Raji (cell line): Measurements from ENCODE around the gene ANO10.

ENCODE experiments used
- POLR2A ChIP-seq: IDR thresholded peaks from 2 replicates; pipeline ENCODE4 v1.6.1; 2011; ENCODE audit warnings: low read depth, low read length, control low read depth; ENCODE audit not compliant: insufficient read depth

The ANO10 gene

GRCh38 chr3:43334976-43335375, 286.8 kb downstream of the ANO10 start:
- TF ChIP-seq POLR2A: no peak

- TF ChIP-seq POLR2A: no peak
Measured at GRCh38 chr3:43331381-43331780, 290.4 kb downstream of the ANO10 start.

- no peak for TF ChIP-seq POLR2A
Measured at GRCh38 chr3:43330981-43331380, 290.8 kb downstream of the ANO10 start.

GRCh38 chr3:43328653-43329052, 293.2 kb downstream of the ANO10 start:
- no peak for TF ChIP-seq POLR2A

GRCh38 chr3:43327582-43327979, 294.2 kb downstream of the ANO10 start:
- TF ChIP-seq POLR2A: no peak

GRCh38 chr3:43326891-43327581, 294.8 kb downstream of the ANO10 start:
- no peak for TF ChIP-seq POLR2A

GRCh38 chr3:43323541-43323940, 298.3 kb downstream of the ANO10 start:
- TF ChIP-seq POLR2A: no peak

GRCh38 chr3:43320288-43320687, 301.5 kb downstream of the ANO10 start:
- no peak for TF ChIP-seq POLR2A

GRCh38 chr3:43319794-43320193, 302.0 kb downstream of the ANO10 start:
- TF ChIP-seq POLR2A: no peak

GRCh38 chr3:43319376-43319775, 302.4 kb downstream of the ANO10 start:
- no peak for TF ChIP-seq POLR2A

- no peak for TF ChIP-seq POLR2A
Measured at GRCh38 chr3:43317461-43318316, 304.1 kb downstream of the ANO10 start.

- no peak for TF ChIP-seq POLR2A
Measured at GRCh38 chr3:43316783-43317460, 304.9 kb downstream of the ANO10 start.
